Measurements from ENCODE around the gene VAT1L.

Gene VAT1L

DNA sequence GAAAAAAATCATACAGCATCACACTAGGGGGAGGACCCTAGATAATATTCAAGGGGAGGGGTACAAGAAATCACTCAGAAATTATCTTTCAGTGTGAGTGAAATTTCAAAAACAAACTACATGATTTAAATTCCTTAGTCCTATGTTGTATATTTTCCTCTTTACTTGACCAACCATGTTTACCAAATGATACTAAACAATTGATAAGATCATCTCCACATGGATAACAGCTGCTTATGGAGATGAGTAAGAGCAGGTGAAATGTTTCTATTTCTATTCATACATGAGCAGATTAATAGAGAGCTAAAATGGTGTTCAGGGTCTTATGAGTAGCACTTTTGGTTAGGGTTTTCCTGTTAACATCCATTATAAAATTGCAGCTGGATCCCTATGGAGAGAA, 7.3 kb upstream of the VAT1L start:
- Histone ChIP-seq H3K36me3 (ENCODE audit: control insufficient read depth, low read length) (no peaks in the 10 kb centered on the region), H4K20me1 (ENCODE audit: control insufficient read depth, insufficient read depth, low read depth, low read length) (no peaks in the 10 kb centered on the region), H3K27me3 (ENCODE audit: control insufficient read depth, low read length) (no peaks in the 10 kb centered on the region; the same call in 1 of the 2 replicates), H3K79me2 (ENCODE audit: control insufficient read depth, low read length) (no peaks in the 10 kb centered on the region), H3K4me1 (ENCODE audit: control insufficient read depth, low read length) (no peaks in the 10 kb centered on the region), H3F3A (ENCODE audit: control insufficient read depth, insufficient read depth) (no peaks in the 10 kb centered on the region), H3K9me3 (ENCODE audit: control insufficient read depth, insufficient read depth, low read length) (no peaks in the 10 kb centered on the region), H3K4me2 (ENCODE audit: low read length) (no peak overlapping the region), H3K9me2 (replicated peaks; ENCODE audit: control insufficient read depth, low read length) (no peaks in the 10 kb centered on the region), H3K27ac (ENCODE audit: low read depth, low read length) (no peak overlapping the region), H3K4me3 (ENCODE audit: low read length) (no peak overlapping the region)
- TF ChIP-seq EZH2phosphoT487 (IDR thresholded peaks at IDR 0.05; ENCODE audit: borderline replicate concordance, low read length) = no peak
- TF ChIP-seq, protein P1, sequence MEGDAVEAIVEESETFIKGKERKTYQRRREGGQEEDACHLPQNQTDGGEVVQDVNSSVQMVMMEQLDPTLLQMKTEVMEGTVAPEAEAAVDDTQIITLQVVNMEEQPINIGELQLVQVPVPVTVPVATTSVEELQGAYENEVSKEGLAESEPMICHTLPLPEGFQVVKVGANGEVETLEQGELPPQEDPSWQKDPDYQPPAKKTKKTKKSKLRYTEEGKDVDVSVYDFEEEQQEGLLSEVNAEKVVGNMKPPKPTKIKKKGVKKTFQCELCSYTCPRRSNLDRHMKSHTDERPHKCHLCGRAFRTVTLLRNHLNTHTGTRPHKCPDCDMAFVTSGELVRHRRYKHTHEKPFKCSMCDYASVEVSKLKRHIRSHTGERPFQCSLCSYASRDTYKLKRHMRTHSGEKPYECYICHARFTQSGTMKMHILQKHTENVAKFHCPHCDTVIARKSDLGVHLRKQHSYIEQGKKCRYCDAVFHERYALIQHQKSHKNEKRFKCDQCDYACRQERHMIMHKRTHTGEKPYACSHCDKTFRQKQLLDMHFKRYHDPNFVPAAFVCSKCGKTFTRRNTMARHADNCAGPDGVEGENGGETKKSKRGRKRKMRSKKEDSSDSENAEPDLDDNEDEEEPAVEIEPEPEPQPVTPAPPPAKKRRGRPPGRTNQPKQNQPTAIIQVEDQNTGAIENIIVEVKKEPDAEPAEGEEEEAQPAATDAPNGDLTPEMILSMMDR (IDR thresholded peaks at IDR 0.05; ENCODE audit: low read depth, low read length, poor library complexity, severe bottlenecking) = no peak

DNA sequence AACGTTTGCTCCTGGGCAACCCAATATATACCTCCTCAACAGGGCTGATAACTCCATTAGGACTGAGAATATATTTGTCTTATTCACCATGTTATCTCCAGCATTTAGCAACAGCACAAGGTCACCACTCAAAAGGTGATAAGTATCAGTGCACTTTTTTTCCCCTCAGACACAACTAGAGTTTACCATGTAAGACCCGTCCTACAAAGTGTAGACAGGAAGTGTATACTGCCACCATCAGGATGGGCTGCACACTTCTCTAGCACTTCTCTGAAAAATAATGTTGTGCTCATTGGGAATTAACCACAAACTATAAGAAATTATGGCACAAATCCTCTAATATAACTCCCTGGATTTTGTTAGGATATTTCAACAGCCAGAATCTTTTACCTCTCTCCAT, 5.7 kb upstream of the VAT1L start:
- Histone ChIP-seq H3K36me3 (ENCODE audit: control insufficient read depth, low read length) (no peaks in the 10 kb centered on the region), H4K20me1 (ENCODE audit: control insufficient read depth, insufficient read depth, low read depth, low read length) (no peaks in the 10 kb centered on the region), H3K9me3 (ENCODE audit: control insufficient read depth, insufficient read depth, low read length) (no peaks in the 10 kb centered on the region), H3K27me3 (ENCODE audit: control insufficient read depth, low read length) (peaks cover 5% of the 10 kb centered on the region; the same call in 1 of the 2 replicates), H3K27ac (ENCODE audit: low read depth, low read length) (no peak overlapping the region), H3K4me1 (ENCODE audit: control insufficient read depth, low read length) (no peaks in the 10 kb centered on the region), H3K79me2 (ENCODE audit: control insufficient read depth, low read length) (no peaks in the 10 kb centered on the region), H3F3A (ENCODE audit: control insufficient read depth, insufficient read depth) (no peaks in the 10 kb centered on the region), H3K9me2 (replicated peaks; ENCODE audit: control insufficient read depth, low read length) (no peaks in the 10 kb centered on the region), H3K4me3 (ENCODE audit: low read length) (no peak overlapping the region), H3K4me2 (ENCODE audit: low read length) (no peak overlapping the region)
- no peak for TF ChIP-seq EZH2phosphoT487 (IDR thresholded peaks at IDR 0.05; ENCODE audit: borderline replicate concordance, low read length)
- TF ChIP-seq, protein P1 (IDR thresholded peaks at IDR 0.05; ENCODE audit: low read depth, low read length, poor library complexity, severe bottlenecking) = peak; percentile 60

DNA sequence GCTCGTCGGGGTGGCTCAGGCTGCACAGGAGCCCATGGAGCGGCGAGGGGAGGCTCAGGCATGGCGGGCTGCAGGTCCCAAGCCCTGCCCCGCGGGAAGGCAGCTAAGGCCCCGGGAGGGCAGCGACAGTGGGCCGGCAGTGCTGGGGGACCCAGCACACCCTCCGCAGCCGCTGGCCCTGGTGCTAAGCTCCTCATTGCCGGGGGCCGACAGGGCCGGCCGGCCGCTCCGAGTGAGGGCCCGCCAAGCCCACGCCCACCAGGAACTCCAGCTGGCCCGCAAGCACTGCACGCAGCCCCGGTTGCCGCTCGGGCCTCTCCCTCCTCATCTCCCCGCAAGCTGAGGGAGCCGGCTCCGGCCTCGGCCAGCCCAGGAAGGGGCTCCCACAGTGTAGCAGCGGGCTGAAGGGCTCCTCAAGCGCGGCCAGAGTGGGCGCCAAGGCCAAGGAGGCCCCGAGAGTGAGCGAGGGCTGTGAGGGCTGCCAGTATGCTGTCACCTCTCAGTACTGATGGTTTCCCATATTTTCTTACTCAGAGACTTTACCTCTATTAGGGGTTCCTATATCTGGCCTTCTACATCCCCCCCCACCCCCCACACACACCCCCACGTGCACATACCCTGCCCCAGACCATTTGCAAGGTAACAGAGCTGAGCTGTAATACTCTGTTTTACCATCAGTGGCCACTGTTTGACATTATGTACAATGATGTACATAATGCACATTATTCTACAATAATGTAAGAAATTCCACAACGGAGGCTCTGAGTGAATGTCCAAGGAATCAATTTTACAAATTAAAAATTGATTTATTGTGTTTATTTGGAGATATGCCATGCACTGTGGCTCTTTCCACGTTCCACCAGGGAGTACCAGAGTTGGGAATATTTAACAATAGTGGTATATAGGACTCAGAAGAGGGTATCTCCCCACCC, 3.7 kb upstream of the VAT1L start:
- H3K4me3 ChIP-seq (ENCODE audit: low read length) = no peak overlapping the region
- H4K20me1 ChIP-seq (ENCODE audit: control insufficient read depth, insufficient read depth, low read depth, low read length) = no peaks in the 10 kb centered on the region
- no peak overlapping the region for H3K4me2 ChIP-seq (ENCODE audit: low read length)
- no peaks in the 10 kb centered on the region for H3F3A ChIP-seq (ENCODE audit: control insufficient read depth, insufficient read depth)
- H3K27ac ChIP-seq (ENCODE audit: low read depth, low read length) = no peak overlapping the region
- H3K27me3 ChIP-seq (ENCODE audit: control insufficient read depth, low read length) = peaks cover 22% of the 10 kb centered on the region; the same call in 1 of the 2 replicates
- no peaks in the 10 kb centered on the region; the same call in 1 of the 2 replicates for H3K9me3 ChIP-seq (ENCODE audit: control insufficient read depth, insufficient read depth, low read length)
- H3K36me3 ChIP-seq (ENCODE audit: control insufficient read depth, low read length) = no peaks in the 10 kb centered on the region
- TF ChIP-seq, protein P1 (IDR thresholded peaks at IDR 0.05; ENCODE audit: low read depth, low read length, poor library complexity, severe bottlenecking) = peak; percentile 35
- no peak for TF ChIP-seq EZH2phosphoT487 (IDR thresholded peaks at IDR 0.05; ENCODE audit: borderline replicate concordance, low read length)
- H3K9me2 ChIP-seq (replicated peaks; ENCODE audit: control insufficient read depth, low read length) = no peaks in the 10 kb centered on the region
- H3K79me2 ChIP-seq (ENCODE audit: control insufficient read depth, low read length) = no peaks in the 10 kb centered on the region
- no peaks in the 10 kb centered on the region for H3K4me1 ChIP-seq (ENCODE audit: control insufficient read depth, low read length)
